HEK293T (cell line): ENCODE measurements around the gene ARHGAP8.

Source experiments
- CTCF ChIA-PET: fragments of 350-600 bp; formaldehyde crosslinking; extraction: SDS; loops from one replicate; lab custom pipeline; 2021; ENCODE audit warnings: antibody characterized with exemption, inconsistent platforms; lab: Yijun Ruan, JAX
- POLR2A ChIA-PET: fragments of 350-600 bp; formaldehyde crosslinking; extraction: SDS; loops from one replicate; lab custom pipeline; 2020; ENCODE audit warnings: antibody characterized with exemption, inconsistent platforms; lab: Yijun Ruan, JAX
- DNase-seq: peaks from one replicate; pipeline ENCODE4 v3.0.0; 2012; ENCODE audit warnings: mixed read lengths; ENCODE audit errors: extremely low spot score
- ARNT ChIP-seq: fragments of 450-650 bp; IDR thresholded peaks from 2 replicates; pipeline ENCODE4 v1.6.1; 2017; ENCODE audit warnings: mild to moderate bottlenecking
- BHLHE40 ChIP-seq: fragments of 450-650 bp; IDR thresholded peaks from 2 replicates; pipeline ENCODE4 v1.6.1; 2016; ENCODE audit warnings: mild to moderate bottlenecking, moderate library complexity, borderline replicate concordance
- CTBP1 ChIP-seq: fragments of 450-650 bp; IDR thresholded peaks from 2 replicates; pipeline ENCODE4 v1.6.1; 2016; ENCODE audit warnings: borderline replicate concordance
- ELF4 ChIP-seq: fragments of 450-650 bp; IDR thresholded peaks from 2 replicates; pipeline ENCODE4 v1.6.1; 2017; ENCODE audit warnings: antibody characterized with exemption
- FOXA1 ChIP-seq: fragments of 450-650 bp; IDR thresholded peaks from 2 replicates; pipeline ENCODE4 v1.6.1; 2016; ENCODE audit warnings: mild to moderate bottlenecking
- FOXK2 ChIP-seq: fragments of 450-650 bp; IDR thresholded peaks from 2 replicates; pipeline ENCODE4 v1.6.1; 2016; ENCODE audit warnings: mild to moderate bottlenecking
- FOXM1 ChIP-seq: fragments of 450-650 bp; IDR thresholded peaks from 2 replicates; pipeline ENCODE4 v1.6.1; 2017; ENCODE audit warnings: mild to moderate bottlenecking, borderline replicate concordance
- HDGF ChIP-seq: fragments of 450-650 bp; IDR thresholded peaks from 2 replicates; pipeline ENCODE4 v1.6.1; 2017; ENCODE audit warnings: antibody characterized with exemption, borderline replicate concordance
- L3MBTL2 ChIP-seq: fragments of 450-650 bp; conservative IDR thresholded peaks from 2 replicates; pipeline ENCODE4 v1.6.1; 2016; ENCODE audit warnings: mild to moderate bottlenecking
- LEF1 ChIP-seq: fragments of 450-650 bp; IDR thresholded peaks from 2 replicates; pipeline ENCODE4 v1.6.1; 2017; ENCODE audit warnings: mild to moderate bottlenecking, borderline replicate concordance
- NFRKB ChIP-seq: fragments of 450-650 bp; IDR thresholded peaks from 2 replicates; pipeline ENCODE4 v1.6.1; 2016; ENCODE audit warnings: mild to moderate bottlenecking, moderate library complexity
- PKNOX1 ChIP-seq: fragments of 450-650 bp; IDR thresholded peaks from 2 replicates; pipeline ENCODE4 v1.6.1; 2016
- SP1 ChIP-seq: fragments of 450-650 bp; IDR thresholded peaks from 2 replicates; pipeline ENCODE4 v1.6.1; 2017
- SUZ12 ChIP-seq: fragments of 450-650 bp; IDR thresholded peaks from 2 replicates; pipeline ENCODE4 v1.6.1; 2016; ENCODE audit warnings: mild to moderate bottlenecking
- TARDBP ChIP-seq: fragments of 450-650 bp; IDR thresholded peaks from 2 replicates; pipeline ENCODE4 v1.6.1; 2016
- ZNF384 ChIP-seq: fragments of 450-650 bp; IDR thresholded peaks from 2 replicates; pipeline ENCODE4 v1.6.1; 2016

The ARHGAP8 gene

DNA sequence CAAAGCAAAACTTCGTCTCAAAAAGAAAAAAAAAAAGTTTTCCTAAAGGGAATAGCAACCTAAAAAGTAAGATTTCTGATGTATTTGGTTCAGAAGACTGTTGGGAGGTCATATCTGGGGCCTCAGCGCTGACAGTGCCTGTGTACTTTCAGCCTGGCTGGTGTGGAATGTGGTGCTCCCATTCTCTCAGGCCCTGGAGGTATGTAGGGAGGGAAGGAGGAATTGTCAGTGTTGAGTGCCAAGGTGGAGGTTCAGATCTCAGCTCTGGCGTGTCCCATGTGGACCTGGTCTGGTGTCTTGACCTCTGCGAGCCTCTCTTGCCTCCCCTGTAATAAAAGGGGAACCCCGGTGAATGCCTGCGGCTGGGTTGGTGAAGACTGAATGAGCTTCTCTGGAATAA is 28.0 kb upstream of the ARHGAP8 start:
- no peak for DNase-seq
- TF ChIP-seq FOXM1: no peak
- no peak for TF ChIP-seq FOXK2
- no peak for TF ChIP-seq ARNT
- no peak for TF ChIP-seq TARDBP
- TF ChIP-seq L3MBTL2: no peak
- no peak for TF ChIP-seq LEF1
- no peak for TF ChIP-seq FOXA1
- no peak for TF ChIP-seq PKNOX1
- no peak for TF ChIP-seq BHLHE40
- no peak for TF ChIP-seq SUZ12
- no peak for TF ChIP-seq ZNF384
- TF ChIP-seq HDGF: no peak
- TF ChIP-seq ELF4: no peak
- no peak for TF ChIP-seq NFRKB
- no peak for TF ChIP-seq SP1
- TF ChIP-seq CTBP1: no peak
- ChIA-PET POLR2A (no interaction called here), CTCF (interaction anchor here (0.8 kb wide), 1 partner anchor 11 kb away, joined by 3 read pairs; no protein-coding TSS in a partner anchor)

DNA sequence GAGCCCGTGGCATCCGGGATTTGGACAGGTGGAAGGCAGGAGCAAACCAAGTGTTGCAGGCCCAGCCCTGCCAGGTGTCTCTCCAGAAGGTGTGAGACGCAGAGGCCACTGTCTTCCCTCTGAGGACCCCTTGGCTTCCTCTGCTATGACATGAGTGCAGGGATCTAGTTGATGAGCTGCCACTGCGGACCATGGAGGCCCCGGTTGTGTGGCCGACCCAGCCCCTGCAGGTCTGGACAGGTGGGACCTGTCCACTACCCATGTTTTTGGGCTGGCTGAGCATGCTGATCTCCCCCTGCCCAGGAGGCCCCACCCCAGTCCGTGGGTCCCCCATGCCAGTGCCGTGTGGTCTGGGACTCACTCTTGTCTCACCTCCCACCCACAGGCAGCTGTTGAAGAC is 27.5 kb upstream of the ARHGAP8 start:
- CTCF ChIA-PET: interaction anchor here (0.8 kb wide), 1 partner anchor 11 kb away, joined by 3 read pairs; no protein-coding TSS in a partner anchor
- DNase-seq: no peak
- POLR2A ChIA-PET: no interaction called here
- TF ChIP-seq FOXM1 (no peak), PKNOX1 (no peak), SUZ12 (no peak), HDGF (no peak), TARDBP (no peak), ARNT (no peak), ELF4 (no peak), CTBP1 (no peak), ZNF384 (no peak), L3MBTL2 (no peak), SP1 (no peak), FOXA1 (no peak), LEF1 (no peak), NFRKB (no peak), FOXK2 (no peak), BHLHE40 (no peak)

DNA sequence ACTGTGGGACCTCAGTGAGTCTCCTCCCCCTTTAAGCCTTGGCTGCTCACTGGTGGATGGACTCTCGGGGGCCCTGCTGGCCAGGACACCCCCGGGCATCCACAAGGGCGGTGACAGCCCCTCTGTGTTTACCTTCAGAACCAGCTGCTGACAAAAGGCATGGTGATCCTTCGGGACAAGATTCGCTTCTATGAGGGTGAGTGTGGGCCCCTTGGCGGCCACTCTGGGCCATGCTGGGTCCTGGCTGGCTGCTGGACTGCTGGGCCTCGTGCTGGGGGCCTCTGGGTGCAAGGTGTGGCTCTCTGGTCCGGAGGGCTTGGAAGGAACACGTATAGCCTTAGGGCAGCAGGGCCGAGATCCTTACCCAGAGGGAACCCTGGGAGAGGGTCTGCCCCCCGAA is 25.9 kb upstream of the ARHGAP8 start:
- ChIA-PET CTCF (no interaction called here), POLR2A (no interaction called here)
- no peak for DNase-seq
- no peak for TF ChIP-seq NFRKB

GRCh38 chr22:44727148-44727547 is 25.2 kb upstream of the ARHGAP8 start:
- CTCF ChIA-PET: no interaction called here
- DNase-seq: no peak
- POLR2A ChIA-PET: no interaction called here
- TF ChIP-seq ZNF384 (no peak), FOXA1 (no peak), TARDBP (no peak), ELF4 (no peak), SUZ12 (no peak), FOXM1 (no peak), FOXK2 (no peak), SP1 (no peak), LEF1 (no peak), HDGF (no peak), ARNT (no peak), PKNOX1 (no peak), NFRKB (no peak), BHLHE40 (no peak), L3MBTL2 (no peak), CTBP1 (no peak)

- TF ChIP-seq HDGF: no peak
- TF ChIP-seq SP1: no peak
- no peak for TF ChIP-seq ELF4
- no peak for TF ChIP-seq L3MBTL2
- TF ChIP-seq BHLHE40: no peak
- no peak for TF ChIP-seq SUZ12
- TF ChIP-seq NFRKB: no peak
- ChIA-PET CTCF (no interaction called here), POLR2A (no interaction called here)
- DNase-seq: no peak
Observed at GRCh38 chr22:44727709-44728108, 24.7 kb upstream of the ARHGAP8 start.

GRCh38 chr22:44728761-44729324 is 23.5 kb upstream of the ARHGAP8 start:
- CTCF ChIA-PET: no interaction called here
- no peak for DNase-seq
- no peak for TF ChIP-seq SUZ12
- TF ChIP-seq ZNF384: no peak
- no peak for TF ChIP-seq PKNOX1
- no peak for TF ChIP-seq FOXA1
- no peak for TF ChIP-seq FOXM1
- TF ChIP-seq SP1: no peak
- no peak for TF ChIP-seq L3MBTL2
- no peak for TF ChIP-seq ARNT
- TF ChIP-seq TARDBP: no peak
- no peak for TF ChIP-seq FOXK2
- no peak for TF ChIP-seq ELF4
- TF ChIP-seq CTBP1: no peak
- no peak for TF ChIP-seq NFRKB
- no peak for TF ChIP-seq LEF1
- no peak for TF ChIP-seq HDGF
- TF ChIP-seq BHLHE40: no peak
- POLR2A ChIA-PET: no interaction called here
